ENCODE data around the gene RPL41.

DNA sequence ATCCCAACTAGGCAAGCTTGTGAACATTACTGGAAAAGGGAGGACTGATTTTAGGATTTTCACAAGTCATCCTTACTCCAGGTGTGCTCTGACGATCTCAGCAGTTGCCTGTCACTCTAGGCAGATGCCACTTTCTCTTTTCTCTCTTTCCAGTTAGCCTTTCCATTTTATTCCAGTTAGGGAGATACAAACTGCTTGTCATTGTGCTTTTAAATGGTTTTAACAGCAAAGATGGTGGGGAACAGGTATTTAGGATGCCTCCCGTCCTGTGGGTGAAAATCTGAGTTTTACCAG lies 10.9 kb upstream of the RPL41 start:
- TF ChIP-seq, protein P1, sequence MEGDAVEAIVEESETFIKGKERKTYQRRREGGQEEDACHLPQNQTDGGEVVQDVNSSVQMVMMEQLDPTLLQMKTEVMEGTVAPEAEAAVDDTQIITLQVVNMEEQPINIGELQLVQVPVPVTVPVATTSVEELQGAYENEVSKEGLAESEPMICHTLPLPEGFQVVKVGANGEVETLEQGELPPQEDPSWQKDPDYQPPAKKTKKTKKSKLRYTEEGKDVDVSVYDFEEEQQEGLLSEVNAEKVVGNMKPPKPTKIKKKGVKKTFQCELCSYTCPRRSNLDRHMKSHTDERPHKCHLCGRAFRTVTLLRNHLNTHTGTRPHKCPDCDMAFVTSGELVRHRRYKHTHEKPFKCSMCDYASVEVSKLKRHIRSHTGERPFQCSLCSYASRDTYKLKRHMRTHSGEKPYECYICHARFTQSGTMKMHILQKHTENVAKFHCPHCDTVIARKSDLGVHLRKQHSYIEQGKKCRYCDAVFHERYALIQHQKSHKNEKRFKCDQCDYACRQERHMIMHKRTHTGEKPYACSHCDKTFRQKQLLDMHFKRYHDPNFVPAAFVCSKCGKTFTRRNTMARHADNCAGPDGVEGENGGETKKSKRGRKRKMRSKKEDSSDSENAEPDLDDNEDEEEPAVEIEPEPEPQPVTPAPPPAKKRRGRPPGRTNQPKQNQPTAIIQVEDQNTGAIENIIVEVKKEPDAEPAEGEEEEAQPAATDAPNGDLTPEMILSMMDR (conservative IDR thresholded peaks at IDR 0.05; ENCODE audit: low read depth, low read length): no peak
- TF ChIP-seq EZH2 (IDR thresholded peaks at IDR 0.05; ENCODE audit: borderline replicate concordance, low read depth, low read length, poor library complexity, severe bottlenecking): no peak
